ENCODE data around the gene RLF. TPM values are rescaled to one million over a fixed set of nuclear protein-coding genes. Genes with fewer than 3 reads are reported as not detected.
A peak's percentile ranks its signal among the peaks of the same experiment; 100 is the strongest.

The RLF gene
- total RNA-seq, 2 donors from 2014 or later: 7.5 to 9.2 TPM

- no peak for ATAC-seq
- H3K36me3 ChIP-seq (replicated peaks in 1 of 2; ENCODE audit: insufficient read depth in 1 of 2, low read depth in 2 of 2): no peaks in the 10 kb centered on the region
- H3K27ac ChIP-seq: peak overlapping the region in 1 of 4 donors; percentile 17
- H3K9me3 ChIP-seq: no peaks in the 10 kb centered on the region
- no peak for DNase-seq
- intact Hi-C loops (cut with DNase I): no loop called here
- no peak overlapping the region for H3K4me3 ChIP-seq
- no peaks in the 10 kb centered on the region for H3K27me3 ChIP-seq
- TF ChIP-seq POLR2A (IDR thresholded peaks at IDR 0.05) (no peak), CTCF (IDR thresholded peaks at IDR 0.05) (no peak)
- WGBS, 2 donors: 75 to 78% methylated on average over 7 of the region's 7 CpGs
- peaks cover 6% of the 10 kb centered on the region for H3K4me1 ChIP-seq
These were observed 20.8 kb upstream of the RLF start for GRCh38 chr1:40140211-40140973.

DNA sequence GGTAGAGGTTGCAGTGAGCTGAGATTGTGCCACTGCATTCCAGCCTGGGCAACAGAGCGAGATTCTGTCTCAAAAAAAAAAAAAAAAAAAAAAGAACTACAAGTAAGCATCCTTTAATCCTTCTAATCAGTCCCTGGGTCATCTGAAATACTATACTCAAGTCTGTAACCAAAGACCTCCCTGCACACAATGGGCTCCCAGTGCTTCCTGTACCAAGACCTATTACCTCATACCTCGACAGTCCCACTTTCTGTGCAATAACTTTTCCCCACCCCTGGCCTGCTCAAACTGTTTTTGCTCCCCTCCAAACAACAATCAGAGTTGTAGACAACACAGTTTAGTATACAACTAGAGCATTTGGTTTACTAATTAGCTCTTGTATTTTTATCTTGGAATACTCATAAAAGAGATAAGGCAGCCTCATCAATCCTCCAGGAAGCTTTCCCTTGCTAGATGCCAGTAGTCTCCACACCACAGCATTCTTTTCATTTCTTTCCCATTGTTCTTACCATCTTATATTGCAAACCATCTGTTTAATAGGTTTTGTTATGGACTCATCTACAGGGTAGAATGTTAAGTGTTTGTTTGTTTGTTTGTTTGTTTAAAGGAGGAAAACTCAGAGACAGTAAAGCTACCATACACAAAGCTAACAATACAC is 19.2 kb upstream of the RLF start:
- Histone ChIP-seq H3K4me3 (no peak overlapping the region), H3K27me3 (no peaks in the 10 kb centered on the region), H3K4me1 (peaks cover 6% of the 10 kb centered on the region), H3K9me3 (no peaks in the 10 kb centered on the region), H3K27ac (no peak overlapping the region), H3K36me3 (replicated peaks in 1 of 2; ENCODE audit: insufficient read depth in 1 of 2, low read depth in 2 of 2) (no peaks in the 10 kb centered on the region)
- TF ChIP-seq CTCF (IDR thresholded peaks at IDR 0.05) (no peak), POLR2A (IDR thresholded peaks at IDR 0.05) (no peak)
- 61 to 62% methylated on average over 2 of the region's 2 CpGs for WGBS, 2 donors
- intact Hi-C loops (cut with DNase I): no loop called here
- DNase-seq: no peak
- no peak for ATAC-seq

DNA sequence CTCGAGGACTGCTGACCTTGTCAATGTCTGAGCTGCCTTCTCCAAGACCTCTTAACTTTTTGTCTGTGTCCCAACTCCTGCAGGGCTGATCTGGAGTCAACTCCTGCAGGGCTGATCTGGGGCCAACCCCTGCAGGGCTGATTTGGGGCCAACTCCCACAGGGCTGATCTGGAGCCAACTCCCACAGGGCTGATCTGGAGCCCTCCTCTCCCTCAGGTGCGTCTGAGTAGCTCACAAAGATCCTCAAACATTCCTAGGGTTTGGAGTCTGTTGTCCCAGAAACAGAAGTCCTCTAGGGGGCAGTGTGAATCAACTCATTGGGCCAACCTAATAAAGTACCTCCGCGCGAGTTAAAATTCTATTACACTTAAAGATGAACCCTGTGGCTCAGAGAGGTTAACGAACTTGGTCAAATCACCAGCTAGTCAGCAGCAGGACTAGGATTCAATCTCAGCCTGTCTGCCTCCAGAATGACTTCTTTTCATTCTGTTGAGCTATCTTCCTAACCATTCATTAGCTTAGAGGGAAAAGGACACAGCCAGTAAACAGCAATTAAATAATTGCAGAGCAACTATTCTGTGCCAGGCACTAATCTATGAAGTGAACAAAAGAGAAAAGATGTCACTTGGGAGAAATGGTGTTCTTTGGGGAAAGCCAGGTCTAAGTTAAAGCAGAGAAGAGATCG is 17.2 kb upstream of the RLF start:
- no peaks in the 10 kb centered on the region for H3K27me3 ChIP-seq
- H3K36me3 ChIP-seq (replicated peaks in 1 of 2; ENCODE audit: insufficient read depth in 1 of 2, low read depth in 2 of 2): no peaks in the 10 kb centered on the region
- ATAC-seq (peak; percentile 81), DNase-seq (peak; percentile 61 to 74 (median 66))
- no peak overlapping the region for H3K4me3 ChIP-seq
- 12 to 14% methylated on average over 7 of the region's 7 CpGs for WGBS, 2 donors
- peaks cover 6% of the 10 kb centered on the region for H3K4me1 ChIP-seq
- TF ChIP-seq POLR2A (IDR thresholded peaks at IDR 0.05): no peak
- TF ChIP-seq CTCF (IDR thresholded peaks at IDR 0.05): peak; percentile 56 to 76 (median 73)
- no peaks in the 10 kb centered on the region for H3K9me3 ChIP-seq
- intact Hi-C loops (cut with DNase I): no loop called here
- H3K27ac ChIP-seq: no peak overlapping the region

DNA sequence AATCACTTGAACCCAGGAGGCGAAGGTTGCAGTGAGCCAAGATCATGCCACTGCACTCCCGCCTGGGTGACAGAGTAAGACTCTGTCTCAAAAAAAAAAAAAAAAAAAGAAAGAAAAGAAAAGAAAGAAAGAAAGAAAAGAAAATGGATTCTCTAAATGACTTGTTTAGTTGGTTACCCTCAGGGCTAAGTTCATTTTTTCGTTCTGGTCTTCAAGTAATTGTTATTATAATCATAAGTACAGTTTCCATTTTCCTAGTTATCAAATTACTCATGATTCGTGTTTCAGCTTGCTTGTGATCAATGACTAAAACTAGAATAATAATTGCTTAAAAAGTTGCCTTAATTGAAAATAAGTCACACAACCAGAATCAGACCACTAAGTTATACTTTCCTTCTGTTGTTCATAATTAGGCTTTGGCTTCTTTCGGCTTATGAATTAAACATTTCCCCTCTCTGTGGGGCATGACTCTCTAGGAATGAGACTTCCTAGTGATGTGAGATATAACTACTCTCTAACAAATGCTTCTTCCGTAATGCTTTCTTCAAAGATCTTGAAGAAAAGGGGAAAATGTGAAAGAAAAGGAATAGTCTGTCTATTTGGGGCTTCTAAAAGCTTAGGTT is 9.6 kb upstream of the RLF start:
- intact Hi-C loops (cut with DNase I): loop anchor here (5.0 kb wide), 1 partner anchor 191 kb away; no protein-coding TSS in a partner anchor
- Histone ChIP-seq H3K4me1 (no peaks in the 10 kb centered on the region), H3K4me3 (no peak overlapping the region), H3K27ac (no peak overlapping the region), H3K9me3 (no peaks in the 10 kb centered on the region), H3K36me3 (replicated peaks in 1 of 2; ENCODE audit: insufficient read depth in 1 of 2, low read depth in 2 of 2) (no peaks in the 10 kb centered on the region), H3K27me3 (no peaks in the 10 kb centered on the region)
- WGBS, 2 donors: 76 to 79% methylated on average over 6 of the region's 6 CpGs
- ATAC-seq (no peak), DNase-seq (no peak)
- TF ChIP-seq POLR2A (IDR thresholded peaks at IDR 0.05) (no peak), CTCF (IDR thresholded peaks at IDR 0.05) (no peak)

Data from body of pancreas (tissue), 4 donors.